Nephron progenitor cell (in vitro differentiated cells): ENCODE data around the gene PDE7B.

Experiments used
- DNase-seq: peaks from one replicate; pipeline ENCODE4 v3.0.0; 2021
- H3K27ac Mint-ChIP-seq: 2 replicates; pipeline ENCODE4 v1.8.0; 2021; ENCODE audit warnings: mild to moderate bottlenecking, moderate library complexity, mixed read lengths
- H3K27me3 Mint-ChIP-seq: 2 replicates; pipeline ENCODE4 v1.8.0; 2021; ENCODE audit warnings: mild to moderate bottlenecking, low read depth, mixed read lengths; ENCODE audit not compliant: poor library complexity
- H3K36me3 Mint-ChIP-seq: 2 replicates; pipeline ENCODE4 v1.8.0; 2021; ENCODE audit warnings: low read depth, mixed read lengths
- H3K4me1 Mint-ChIP-seq: 2 replicates; pipeline ENCODE4 v1.8.0; 2021; ENCODE audit warnings: mixed read lengths
- H3K4me3 Mint-ChIP-seq: 2 replicates; pipeline ENCODE4 v1.8.0; 2021; ENCODE audit warnings: mild to moderate bottlenecking, moderate library complexity, mixed read lengths
- H3K9me3 Mint-ChIP-seq: 2 replicates; pipeline ENCODE4 v1.8.0; 2021; ENCODE audit warnings: mild to moderate bottlenecking, moderate library complexity, mixed read lengths
- TF ChIP-seq, protein P1 (sequence below): fragments of 200-600 bp; sonication (generic); IDR thresholded peaks from 2 replicates; pipeline ENCODE4 v1.5.0; 2021; ENCODE audit warnings: antibody characterized with exemption

PDE7B gene

DNA sequence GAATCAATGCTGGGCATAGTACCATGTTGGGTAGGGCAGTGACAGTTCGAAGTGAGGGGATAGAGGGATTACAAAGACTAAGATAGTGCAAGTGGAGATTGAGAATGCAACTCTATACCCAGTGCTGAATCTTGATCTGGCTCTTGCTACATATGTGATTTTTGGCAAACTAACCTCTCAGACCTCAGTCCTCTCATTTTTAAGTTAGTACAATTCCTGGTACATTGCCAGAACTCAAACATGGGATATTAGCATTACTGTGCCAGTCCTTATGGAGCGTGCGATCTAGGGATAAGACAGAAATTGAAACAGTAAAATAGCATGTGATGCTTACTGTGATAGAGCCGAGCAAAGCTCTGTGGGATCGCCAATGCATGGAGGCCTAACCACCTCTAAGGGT, 210.2 kb downstream of the PDE7B start:
- H3K4me1 Mint-ChIP-seq: peaks cover 16% of the 10 kb centered on the region
- H3K4me3 Mint-ChIP-seq: no peak overlapping the region
- peaks cover 7% of the 10 kb centered on the region for H3K27me3 Mint-ChIP-seq
- TF ChIP-seq, protein P1, sequence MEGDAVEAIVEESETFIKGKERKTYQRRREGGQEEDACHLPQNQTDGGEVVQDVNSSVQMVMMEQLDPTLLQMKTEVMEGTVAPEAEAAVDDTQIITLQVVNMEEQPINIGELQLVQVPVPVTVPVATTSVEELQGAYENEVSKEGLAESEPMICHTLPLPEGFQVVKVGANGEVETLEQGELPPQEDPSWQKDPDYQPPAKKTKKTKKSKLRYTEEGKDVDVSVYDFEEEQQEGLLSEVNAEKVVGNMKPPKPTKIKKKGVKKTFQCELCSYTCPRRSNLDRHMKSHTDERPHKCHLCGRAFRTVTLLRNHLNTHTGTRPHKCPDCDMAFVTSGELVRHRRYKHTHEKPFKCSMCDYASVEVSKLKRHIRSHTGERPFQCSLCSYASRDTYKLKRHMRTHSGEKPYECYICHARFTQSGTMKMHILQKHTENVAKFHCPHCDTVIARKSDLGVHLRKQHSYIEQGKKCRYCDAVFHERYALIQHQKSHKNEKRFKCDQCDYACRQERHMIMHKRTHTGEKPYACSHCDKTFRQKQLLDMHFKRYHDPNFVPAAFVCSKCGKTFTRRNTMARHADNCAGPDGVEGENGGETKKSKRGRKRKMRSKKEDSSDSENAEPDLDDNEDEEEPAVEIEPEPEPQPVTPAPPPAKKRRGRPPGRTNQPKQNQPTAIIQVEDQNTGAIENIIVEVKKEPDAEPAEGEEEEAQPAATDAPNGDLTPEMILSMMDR: no peak
- H3K36me3 Mint-ChIP-seq: no peaks in the 10 kb centered on the region
- no peaks in the 10 kb centered on the region for H3K9me3 Mint-ChIP-seq
- no peak for DNase-seq
- H3K27ac Mint-ChIP-seq: no peak overlapping the region

DNA sequence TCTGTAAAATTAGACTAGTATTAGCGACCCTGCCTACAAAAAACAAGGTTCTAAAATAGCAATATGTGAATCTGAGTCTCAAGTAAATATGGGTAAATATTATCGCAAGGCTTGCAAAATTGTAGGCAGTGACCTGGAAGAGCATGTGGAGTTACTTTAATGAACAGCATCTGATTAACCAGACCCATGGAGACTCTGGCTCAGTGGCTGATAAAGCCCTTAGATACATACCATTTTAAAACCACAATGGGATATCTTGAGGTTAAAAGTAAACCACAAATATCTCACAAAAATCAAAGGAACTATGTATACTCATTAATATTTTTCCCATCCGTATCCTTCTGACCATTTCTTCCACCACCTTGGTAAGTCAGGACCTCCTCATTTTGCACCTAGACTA, 211.6 kb downstream of the PDE7B start:
- H3K27ac Mint-ChIP-seq: no peak overlapping the region
- H3K36me3 Mint-ChIP-seq: no peaks in the 10 kb centered on the region
- H3K4me3 Mint-ChIP-seq: no peak overlapping the region
- H3K27me3 Mint-ChIP-seq: peaks cover 7% of the 10 kb centered on the region
- peaks cover 23% of the 10 kb centered on the region for H3K4me1 Mint-ChIP-seq
- DNase-seq: no peak
- TF ChIP-seq, protein P1: no peak
- H3K9me3 Mint-ChIP-seq: peaks cover 3% of the 10 kb centered on the region

DNA sequence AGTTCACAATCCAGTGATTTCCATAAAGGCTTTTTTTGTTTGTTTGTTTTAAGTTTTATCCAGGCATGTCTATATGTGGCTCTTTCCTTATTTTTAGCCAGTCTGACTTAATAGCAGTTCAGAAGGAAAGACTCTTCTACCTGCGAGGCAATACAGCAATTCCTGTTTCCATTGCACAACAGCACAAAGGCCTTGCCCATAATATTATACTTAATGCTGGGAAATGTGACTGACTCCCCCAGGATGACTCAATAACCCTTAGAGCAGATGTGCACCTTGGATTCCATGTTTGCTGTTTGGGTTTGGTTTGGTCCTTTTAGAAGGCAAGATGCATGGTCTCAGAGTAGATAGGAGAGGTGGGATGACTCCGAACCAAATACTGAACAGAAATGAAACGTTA, 214.5 kb downstream of the PDE7B start:
- no peak overlapping the region for H3K27ac Mint-ChIP-seq
- H3K27me3 Mint-ChIP-seq: no peaks in the 10 kb centered on the region
- peaks cover 4% of the 10 kb centered on the region for H3K9me3 Mint-ChIP-seq
- peaks cover 23% of the 10 kb centered on the region for H3K4me1 Mint-ChIP-seq
- no peaks in the 10 kb centered on the region for H3K36me3 Mint-ChIP-seq
- H3K4me3 Mint-ChIP-seq: no peak overlapping the region
- TF ChIP-seq, protein P1: no peak
- DNase-seq: no peak

DNA sequence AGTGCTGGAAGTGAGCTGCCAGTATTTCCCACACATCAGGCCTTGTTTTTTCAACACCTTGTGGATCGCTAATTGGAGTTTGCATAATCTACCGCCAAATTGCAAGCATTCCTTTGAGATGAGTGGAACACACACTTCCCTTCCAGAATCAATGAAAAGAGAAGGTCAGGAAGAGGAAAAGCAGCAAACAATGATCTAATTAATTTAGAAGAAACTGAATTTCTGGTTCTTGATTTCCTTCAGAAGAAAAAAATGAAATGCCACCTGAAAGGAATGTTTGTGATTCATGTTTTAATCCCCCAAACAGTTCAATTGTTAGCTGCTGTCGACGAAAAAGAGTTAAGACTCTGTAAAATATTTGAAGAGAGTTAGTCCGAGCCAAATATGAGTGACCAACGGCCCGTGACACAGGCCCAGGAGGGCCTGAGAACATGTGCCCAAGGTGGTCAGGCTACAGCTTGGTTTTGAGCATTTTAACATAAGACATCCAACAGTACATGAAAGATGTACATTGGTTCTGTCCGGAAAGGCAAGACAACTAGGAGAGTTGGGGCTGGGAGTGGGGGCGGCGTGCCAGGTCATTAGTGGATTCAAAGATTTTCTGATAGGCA, 216.3 kb downstream of the PDE7B start:
- Mint-ChIP-seq H3K4me3 (no peak overlapping the region), H3K9me3 (peaks cover 4% of the 10 kb centered on the region), H3K4me1 (peaks cover 16% of the 10 kb centered on the region), H3K36me3 (no peaks in the 10 kb centered on the region), H3K27me3 (no peaks in the 10 kb centered on the region), H3K27ac (no peak overlapping the region)
- TF ChIP-seq, protein P1: no peak
- DNase-seq: no peak

DNA sequence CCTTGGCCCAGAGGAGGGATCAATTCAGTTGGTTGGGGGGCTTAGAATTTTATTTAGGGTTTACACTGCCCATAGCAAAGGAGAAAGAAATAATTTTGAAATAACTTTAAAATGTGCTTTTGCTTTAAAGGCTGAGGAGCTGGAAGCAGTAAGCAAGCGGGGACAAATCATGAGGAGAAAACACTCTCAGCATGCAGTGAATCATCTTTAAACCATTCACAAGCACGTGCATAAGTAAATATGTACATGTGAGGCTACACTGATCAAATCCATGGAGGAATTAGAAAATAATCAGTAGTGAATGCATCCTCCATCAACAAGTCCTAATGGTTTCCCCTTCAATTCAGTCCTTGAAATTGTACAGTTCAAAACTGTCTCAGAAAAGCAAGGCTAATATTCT, 217.6 kb downstream of the PDE7B start:
- peaks cover 4% of the 10 kb centered on the region for H3K9me3 Mint-ChIP-seq
- no peak overlapping the region for H3K27ac Mint-ChIP-seq
- peaks cover 16% of the 10 kb centered on the region for H3K4me1 Mint-ChIP-seq
- no peaks in the 10 kb centered on the region for H3K36me3 Mint-ChIP-seq
- no peaks in the 10 kb centered on the region for H3K27me3 Mint-ChIP-seq
- no peak overlapping the region for H3K4me3 Mint-ChIP-seq
- DNase-seq: no peak
- TF ChIP-seq, protein P1: no peak

DNA sequence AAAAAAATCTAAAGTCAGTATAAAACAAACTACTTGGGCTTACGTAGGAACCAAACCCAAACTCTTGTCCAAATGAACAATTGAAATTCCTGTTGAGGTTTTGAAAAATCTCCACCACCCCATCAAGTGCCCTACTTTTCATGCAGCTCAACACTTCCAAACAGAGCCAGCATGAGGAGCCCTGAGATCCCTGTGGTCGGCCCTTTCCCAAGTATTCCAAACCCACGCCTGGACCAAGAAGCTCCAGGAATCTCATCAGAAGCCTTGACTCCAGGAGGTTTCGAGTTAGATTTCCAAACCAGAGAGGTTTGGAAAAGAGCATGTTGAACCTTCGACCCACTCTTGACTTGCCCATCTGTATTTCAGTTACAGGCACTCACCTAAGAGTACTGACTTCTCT, 219.3 kb downstream of the PDE7B start:
- Mint-ChIP-seq H3K27me3 (no peaks in the 10 kb centered on the region), H3K36me3 (no peaks in the 10 kb centered on the region), H3K9me3 (peaks cover 4% of the 10 kb centered on the region), H3K4me3 (no peak overlapping the region), H3K27ac (no peak overlapping the region), H3K4me1 (peaks cover 9% of the 10 kb centered on the region)
- TF ChIP-seq, protein P1: no peak
- no peak for DNase-seq
